ENCODE data around the gene CYB561D1.
A peak's percentile ranks its signal among the peaks of the same experiment; 100 is the strongest.

The CYB561D1 gene

GRCh38 chr1:109546311-109547109 is 52.6 kb downstream of the CYB561D1 start:
- peak; percentile 42 for DNase-seq (ENCODE audit: extremely low read depth, insufficient read length)
- Histone ChIP-seq H3K27me3 (replicated peaks; ENCODE audit: control insufficient read depth, insufficient read depth, low read length) (no peaks in the 10 kb centered on the region), H3K36me3 (ENCODE audit: control insufficient read depth, insufficient read depth, low read length) (no peaks in the 10 kb centered on the region), H3K4me3 (replicated peaks; ENCODE audit: low read depth, low read length) (peak overlapping the region; percentile 100)
- TF ChIP-seq, protein P1, sequence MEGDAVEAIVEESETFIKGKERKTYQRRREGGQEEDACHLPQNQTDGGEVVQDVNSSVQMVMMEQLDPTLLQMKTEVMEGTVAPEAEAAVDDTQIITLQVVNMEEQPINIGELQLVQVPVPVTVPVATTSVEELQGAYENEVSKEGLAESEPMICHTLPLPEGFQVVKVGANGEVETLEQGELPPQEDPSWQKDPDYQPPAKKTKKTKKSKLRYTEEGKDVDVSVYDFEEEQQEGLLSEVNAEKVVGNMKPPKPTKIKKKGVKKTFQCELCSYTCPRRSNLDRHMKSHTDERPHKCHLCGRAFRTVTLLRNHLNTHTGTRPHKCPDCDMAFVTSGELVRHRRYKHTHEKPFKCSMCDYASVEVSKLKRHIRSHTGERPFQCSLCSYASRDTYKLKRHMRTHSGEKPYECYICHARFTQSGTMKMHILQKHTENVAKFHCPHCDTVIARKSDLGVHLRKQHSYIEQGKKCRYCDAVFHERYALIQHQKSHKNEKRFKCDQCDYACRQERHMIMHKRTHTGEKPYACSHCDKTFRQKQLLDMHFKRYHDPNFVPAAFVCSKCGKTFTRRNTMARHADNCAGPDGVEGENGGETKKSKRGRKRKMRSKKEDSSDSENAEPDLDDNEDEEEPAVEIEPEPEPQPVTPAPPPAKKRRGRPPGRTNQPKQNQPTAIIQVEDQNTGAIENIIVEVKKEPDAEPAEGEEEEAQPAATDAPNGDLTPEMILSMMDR (IDR thresholded peaks at IDR 0.05; ENCODE audit: insufficient read depth, low read length, poor library complexity, severe bottlenecking), result peak; percentile 70

DNA sequence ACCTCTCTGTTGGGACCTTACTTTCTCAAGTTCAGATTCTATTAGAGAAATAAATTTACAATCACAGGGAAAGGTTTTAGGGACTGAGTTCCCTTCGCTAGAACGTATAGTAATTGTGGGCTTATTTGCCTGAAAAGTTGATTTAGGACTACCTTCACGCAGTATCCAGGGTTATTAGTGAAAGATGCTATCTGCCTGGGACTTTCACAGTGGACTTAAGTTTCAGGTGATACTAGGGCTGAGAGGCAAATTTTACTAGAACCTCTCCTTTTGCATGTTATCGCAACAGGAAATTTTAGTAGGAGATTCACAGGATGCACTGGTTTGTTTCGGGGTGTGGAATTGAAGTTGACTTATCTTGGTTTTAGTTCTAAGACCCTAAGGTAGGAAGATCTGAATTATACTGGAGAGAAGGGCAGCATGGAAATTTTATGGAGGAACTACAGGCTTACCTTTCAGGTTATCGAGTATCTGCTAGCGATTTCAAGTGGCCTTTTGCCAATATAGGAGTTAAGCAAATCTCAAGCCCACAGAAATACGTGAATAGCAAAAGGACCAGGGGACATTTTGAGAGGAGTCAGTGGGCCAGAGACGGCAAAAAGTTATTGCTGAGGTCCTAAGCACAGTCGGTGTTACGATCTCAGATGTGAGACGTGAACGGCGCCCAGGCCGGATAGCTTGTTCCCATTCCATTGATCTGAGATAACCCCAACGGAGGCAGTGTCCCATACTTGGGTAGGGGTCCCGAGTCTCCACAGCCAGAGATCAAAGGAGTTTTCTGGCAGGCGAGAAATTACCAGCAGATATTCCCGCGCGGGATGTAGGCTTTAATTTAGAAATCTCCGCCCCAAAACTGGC is 53.8 kb downstream of the CYB561D1 start:
- Histone ChIP-seq H3K27me3 (replicated peaks; ENCODE audit: control insufficient read depth, insufficient read depth, low read length) (no peaks in the 10 kb centered on the region), H3K36me3 (ENCODE audit: control insufficient read depth, insufficient read depth, low read length) (no peaks in the 10 kb centered on the region), H3K4me3 (replicated peaks; ENCODE audit: low read depth, low read length) (peak overlapping the region; percentile 100)
- TF ChIP-seq, protein P1 (IDR thresholded peaks at IDR 0.05; ENCODE audit: insufficient read depth, low read length, poor library complexity, severe bottlenecking), result no peak
- peak; percentile 32 for DNase-seq (ENCODE audit: extremely low read depth, insufficient read length)

DNA sequence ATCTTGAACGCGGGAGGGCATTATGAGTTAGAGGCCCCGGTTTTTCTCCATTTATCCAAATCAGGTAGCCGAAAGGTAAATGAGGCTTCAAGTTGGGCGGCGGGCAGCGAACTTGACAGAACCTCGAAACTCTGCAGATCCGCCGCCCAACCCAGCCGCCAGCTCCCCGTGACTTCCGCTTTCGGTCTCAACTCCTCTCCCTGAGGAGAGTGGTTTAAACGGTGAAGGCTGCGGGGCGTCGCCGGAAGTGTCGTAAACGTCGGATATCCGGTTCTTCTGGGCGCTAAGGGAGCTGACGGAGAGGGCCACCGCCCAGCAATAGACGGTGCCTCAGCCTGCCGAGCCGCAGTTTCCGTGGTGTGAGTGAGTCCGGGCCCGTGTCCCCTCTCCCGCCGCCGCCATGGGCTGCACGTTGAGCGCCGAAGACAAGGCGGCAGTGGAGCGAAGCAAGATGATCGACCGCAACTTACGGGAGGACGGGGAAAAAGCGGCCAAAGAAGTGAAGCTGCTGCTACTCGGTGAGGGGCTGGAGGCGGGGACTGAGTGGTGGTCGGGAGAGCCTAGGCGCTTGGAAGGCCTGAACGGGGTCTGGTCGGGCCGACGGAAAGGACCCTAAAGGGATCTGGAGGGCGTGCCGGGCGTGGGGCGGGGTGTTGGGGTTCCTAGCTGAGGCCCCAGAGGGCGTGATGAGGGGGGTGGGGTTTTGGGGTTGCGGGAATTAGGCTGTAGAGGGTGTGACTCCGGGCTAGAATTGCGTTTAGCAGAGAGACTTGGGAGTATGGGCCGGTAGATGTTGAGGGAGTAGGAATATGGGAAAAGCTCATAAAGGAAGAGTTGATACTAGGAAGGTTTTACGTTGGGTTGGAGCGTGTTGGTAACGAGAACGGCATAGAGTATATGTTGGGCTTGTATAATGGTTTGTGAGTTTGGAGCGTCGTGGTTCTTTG is 54.7 kb downstream of the CYB561D1 start, which contains the start of gene GNAI3:
GNAI3 (plus strand) TSS at position 295 of the 947 bp plus-strand sequence; CDS start at position 401, 106 bp downstream.
- peak; percentile 92 for DNase-seq (ENCODE audit: extremely low read depth, insufficient read length)

More for the DNA sequence above, 54.7 kb downstream of the CYB561D1 start, which contains the start of gene GNAI3:
- TF ChIP-seq, protein P1 (IDR thresholded peaks at IDR 0.05; ENCODE audit: insufficient read depth, low read length, poor library complexity, severe bottlenecking), result no peak
- H3K4me3 ChIP-seq (replicated peaks; ENCODE audit: low read depth, low read length), result peak within 1 kb of the TSS; percentile 100
- H3K27me3 ChIP-seq (replicated peaks; ENCODE audit: control insufficient read depth, insufficient read depth, low read length), result no peaks in the 10 kb centered on the region
- no peaks in the 10 kb centered on the region for H3K36me3 ChIP-seq (ENCODE audit: control insufficient read depth, insufficient read depth, low read length)
